GM10248 (cell line): ENCODE data around the gene IL22RA1.

ENCODE experiments used
- CTCF ChIA-PET: fragments of 300-600 bp; sonication (Branson Sonifier 250); formaldehyde crosslinking; extraction: SDS; loops from one replicate; lab custom pipeline; 2021; ENCODE audit warnings: antibody characterized with exemption; lab: Yijun Ruan, JAX
- POLR2A ChIA-PET: fragments of 350-650 bp; sonication (Branson Sonifier 250); formaldehyde crosslinking; extraction: SDS; loops from one replicate; lab custom pipeline; 2020; ENCODE audit warnings: antibody characterized with exemption; lab: Yijun Ruan, JAX
- DNase-seq: peaks from one replicate; pipeline ENCODE4 v3.0.0; 2012; ENCODE audit errors: extremely low spot score
- CTCF ChIP-seq: IDR thresholded peaks from 2 replicates; pipeline ENCODE4 v1.5.1; 2012; ENCODE audit warnings: mild to moderate bottlenecking, low read depth; ENCODE audit errors: extremely low read depth, missing control alignments, control extremely low read depth

IL22RA1 gene

GRCh38 chr1:24147194-24147593, 4.3 kb upstream of the IL22RA1 start:
- POLR2A ChIA-PET: interaction anchor here (0.6 kb wide), 1 partner anchor 56 kb away, joined by 3 read pairs; no protein-coding TSS in a partner anchor
- CTCF ChIA-PET: interaction anchor here (1.3 to 2.1 kb wide), 3 partner anchors 55 to 246 kb away, joined by 3 to 11 read pairs (median 4); no protein-coding TSS in a partner anchor
- no peak for DNase-seq
- no peak for TF ChIP-seq CTCF

- ChIA-PET POLR2A (no interaction called here), CTCF (interaction anchor here (5.4 kb wide), 1 partner anchor 9 kb away, joined by 37 read pairs; no protein-coding TSS in a partner anchor)
- DNase-seq: no peak
- no peak for TF ChIP-seq CTCF
These were observed 1.5 kb downstream of the IL22RA1 start for GRCh38 chr1:24141311-24141997.

- no peak for DNase-seq
- ChIA-PET CTCF (interaction anchor here (5.4 kb wide), 1 partner anchor 9 kb away, joined by 37 read pairs; no protein-coding TSS in a partner anchor), POLR2A (no interaction called here)
- no peak for TF ChIP-seq CTCF
These were observed 2.2 kb downstream of the IL22RA1 start for GRCh38 chr1:24140741-24141181.

- CTCF ChIA-PET: interaction anchor here (5.4 kb wide), 1 partner anchor 10 kb away, joined by 37 read pairs; no protein-coding TSS in a partner anchor
- TF ChIP-seq CTCF: no peak
- POLR2A ChIA-PET: no interaction called here
- DNase-seq: no peak
These were observed 3.0 kb downstream of the IL22RA1 start for GRCh38 chr1:24139841-24140425.

- POLR2A ChIA-PET: no interaction called here
- no peak for TF ChIP-seq CTCF
- DNase-seq: no peak
- CTCF ChIA-PET: interaction anchor here (0.7 to 5.4 kb wide), 2 partner anchors 9 to 11 kb away, joined by 4 to 37 read pairs; no protein-coding TSS in a partner anchor
These were observed 3.8 kb downstream of the IL22RA1 start for GRCh38 chr1:24139222-24139489.

GRCh38 chr1:24138476-24139221, 4.3 kb downstream of the IL22RA1 start:
- CTCF ChIA-PET: interaction anchor here (0.7 to 5.4 kb wide), 2 partner anchors 10 to 11 kb away, joined by 4 to 37 read pairs; no protein-coding TSS in a partner anchor
- no peak for TF ChIP-seq CTCF
- POLR2A ChIA-PET: no interaction called here
- no peak for DNase-seq
